Lower lobe of right lung (tissue), 2 donors: ENCODE data around the gene AFF3. TPM values are rescaled to one million over a fixed set of nuclear protein-coding genes. Genes with fewer than 3 reads are reported as not detected.

Experiments used
- ATAC-seq, 2 donors: fragments of 200-7000 bp; cut with Tn5 transposase; one replicate each; pipeline ENCODE4 v1.9.1; 2020 to 2022; ENCODE audit warnings: mild to moderate bottlenecking in 2 of 2, moderate library complexity in 2 of 2
- DNase-seq: peaks from one replicate; pipeline ENCODE4 v3.0.0-alpha.2; 2020
- H3K27ac ChIP-seq: fragments of 200-600 bp; one replicate; pipeline ENCODE4 v1.8.0; 2022
- H3K27me3 ChIP-seq: fragments of 200-600 bp; one replicate; pipeline ENCODE4 v1.8.0; 2022; ENCODE audit warnings: low read depth
- H3K36me3 ChIP-seq: fragments of 200-600 bp; one replicate; pipeline ENCODE4 v1.8.0; 2022; ENCODE audit warnings: mild to moderate bottlenecking
- H3K4me1 ChIP-seq: fragments of 200-600 bp; one replicate; pipeline ENCODE4 v1.8.0; 2022
- H3K4me3 ChIP-seq: fragments of 200-600 bp; one replicate; pipeline ENCODE4 v1.8.0; 2022; ENCODE audit warnings: mild to moderate bottlenecking
- H3K9me3 ChIP-seq: fragments of 200-600 bp; one replicate; pipeline ENCODE4 v1.8.0; 2022
- intact Hi-C: fragments of 100-400 bp; cut with DNase I; formaldehyde crosslinking; loops from one replicate; pipeline ENCODE4 v1.11.0; 2022
- total RNA-seq: library from RNA; stranded (reverse); fragmentation: NEBNext Ultra II Directional; extraction: Animal tissue kit (Norgen Biotek cat#: 25700); gene quantifications from one replicate; pipeline ENCODE4 v1.2.1, GENCODE V29; 2021
- TF ChIP-seq, protein P1 (sequence below): fragments of 200-600 bp; IDR thresholded peaks from one replicate; pipeline ENCODE4 v1.8.0; 2022; ENCODE audit warnings: antibody characterized with exemption, mild to moderate bottlenecking
- donor health status: DM: no; HTN: yes; CAD: no; lungs with severe emphysema.

Gene AFF3
- total RNA-seq, 1 donor from 2014 or later = 57.3 TPM

DNA sequence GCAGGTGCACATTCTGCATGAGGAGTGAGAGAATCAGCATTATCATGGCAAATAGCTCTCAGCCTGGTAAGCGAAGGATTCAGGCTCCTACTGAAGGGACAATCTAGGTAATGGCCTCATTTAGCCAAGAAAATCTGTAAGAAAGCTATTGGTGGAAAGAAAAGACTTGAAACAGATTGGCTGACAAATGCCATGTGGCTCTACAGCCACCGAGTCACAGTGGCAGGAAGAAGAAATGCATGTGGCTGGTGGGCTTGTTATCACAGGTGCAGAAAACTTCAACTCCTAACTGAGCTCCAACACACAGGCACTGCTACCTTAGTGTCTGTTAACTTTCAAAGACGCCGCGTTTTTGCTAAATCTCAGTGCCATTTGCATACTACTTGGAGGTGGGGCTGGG, 592.0 kb downstream of the AFF3 start:
- DNase-seq (no peak), ATAC-seq (no peak)
- no peaks in the 10 kb centered on the region for H3K9me3 ChIP-seq
- TF ChIP-seq, protein P1, sequence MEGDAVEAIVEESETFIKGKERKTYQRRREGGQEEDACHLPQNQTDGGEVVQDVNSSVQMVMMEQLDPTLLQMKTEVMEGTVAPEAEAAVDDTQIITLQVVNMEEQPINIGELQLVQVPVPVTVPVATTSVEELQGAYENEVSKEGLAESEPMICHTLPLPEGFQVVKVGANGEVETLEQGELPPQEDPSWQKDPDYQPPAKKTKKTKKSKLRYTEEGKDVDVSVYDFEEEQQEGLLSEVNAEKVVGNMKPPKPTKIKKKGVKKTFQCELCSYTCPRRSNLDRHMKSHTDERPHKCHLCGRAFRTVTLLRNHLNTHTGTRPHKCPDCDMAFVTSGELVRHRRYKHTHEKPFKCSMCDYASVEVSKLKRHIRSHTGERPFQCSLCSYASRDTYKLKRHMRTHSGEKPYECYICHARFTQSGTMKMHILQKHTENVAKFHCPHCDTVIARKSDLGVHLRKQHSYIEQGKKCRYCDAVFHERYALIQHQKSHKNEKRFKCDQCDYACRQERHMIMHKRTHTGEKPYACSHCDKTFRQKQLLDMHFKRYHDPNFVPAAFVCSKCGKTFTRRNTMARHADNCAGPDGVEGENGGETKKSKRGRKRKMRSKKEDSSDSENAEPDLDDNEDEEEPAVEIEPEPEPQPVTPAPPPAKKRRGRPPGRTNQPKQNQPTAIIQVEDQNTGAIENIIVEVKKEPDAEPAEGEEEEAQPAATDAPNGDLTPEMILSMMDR = no peak
- H3K27me3 ChIP-seq = no peaks in the 10 kb centered on the region
- intact Hi-C loops = no loop called here
- H3K27ac ChIP-seq = no peak overlapping the region
- H3K4me1 ChIP-seq = no peaks in the 10 kb centered on the region
- H3K4me3 ChIP-seq = no peak overlapping the region
- H3K36me3 ChIP-seq = peaks cover 26% of the 10 kb centered on the region

DNA sequence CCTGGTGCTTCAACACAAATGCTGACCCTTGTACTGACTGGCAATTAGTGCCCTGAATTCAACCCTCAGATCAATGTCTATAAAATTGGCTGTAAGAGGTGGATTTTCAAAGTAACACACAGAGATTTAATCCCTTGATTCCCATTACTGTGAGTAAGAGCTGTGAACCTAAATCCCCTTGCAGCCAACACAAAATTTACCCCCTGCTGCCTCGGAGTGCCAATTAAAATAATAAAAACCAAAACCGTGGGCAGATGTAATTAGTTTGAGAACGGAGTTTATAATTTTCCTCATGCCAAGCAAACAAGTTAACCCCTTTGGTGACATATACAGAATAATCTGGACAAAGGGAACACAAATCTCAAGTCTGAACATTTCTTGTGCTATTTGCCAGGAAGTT, 596.8 kb downstream of the AFF3 start:
- TF ChIP-seq, protein P1 = no peak
- H3K36me3 ChIP-seq = peaks cover 11% of the 10 kb centered on the region
- DNase-seq = no peak
- intact Hi-C loops = no loop called here
- no peak overlapping the region for H3K4me3 ChIP-seq
- H3K27ac ChIP-seq = no peak overlapping the region
- H3K4me1 ChIP-seq = no peaks in the 10 kb centered on the region
- no peaks in the 10 kb centered on the region for H3K27me3 ChIP-seq
- ATAC-seq = no peak
- H3K9me3 ChIP-seq = no peaks in the 10 kb centered on the region

DNA sequence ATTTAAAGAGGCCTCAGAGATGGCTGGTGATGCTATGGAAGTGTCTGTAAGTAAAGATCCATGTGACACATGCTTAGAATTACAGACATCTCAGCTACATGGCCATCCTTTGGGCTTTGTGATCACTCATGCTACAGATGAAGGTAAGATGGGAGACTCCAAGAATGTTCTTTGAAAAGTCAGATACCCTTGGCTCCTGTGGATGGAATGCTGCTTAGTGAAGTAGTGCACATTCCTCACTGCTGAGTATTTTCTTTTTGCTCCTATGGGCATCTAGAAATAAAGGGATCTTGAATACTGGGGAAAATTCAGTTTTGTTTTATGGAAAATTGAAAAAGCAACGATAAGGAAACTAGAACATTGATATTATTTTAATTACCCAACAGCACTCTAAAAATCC, 597.3 kb downstream of the AFF3 start:
- no peak overlapping the region for H3K4me3 ChIP-seq
- H3K27me3 ChIP-seq = no peaks in the 10 kb centered on the region
- no peak for DNase-seq
- TF ChIP-seq, protein P1 = no peak
- peaks cover 6% of the 10 kb centered on the region for H3K36me3 ChIP-seq
- H3K9me3 ChIP-seq = no peaks in the 10 kb centered on the region
- H3K27ac ChIP-seq = no peak overlapping the region
- H3K4me1 ChIP-seq = no peaks in the 10 kb centered on the region
- intact Hi-C loops = no loop called here
- ATAC-seq = peak; percentile 49 to 59

DNA sequence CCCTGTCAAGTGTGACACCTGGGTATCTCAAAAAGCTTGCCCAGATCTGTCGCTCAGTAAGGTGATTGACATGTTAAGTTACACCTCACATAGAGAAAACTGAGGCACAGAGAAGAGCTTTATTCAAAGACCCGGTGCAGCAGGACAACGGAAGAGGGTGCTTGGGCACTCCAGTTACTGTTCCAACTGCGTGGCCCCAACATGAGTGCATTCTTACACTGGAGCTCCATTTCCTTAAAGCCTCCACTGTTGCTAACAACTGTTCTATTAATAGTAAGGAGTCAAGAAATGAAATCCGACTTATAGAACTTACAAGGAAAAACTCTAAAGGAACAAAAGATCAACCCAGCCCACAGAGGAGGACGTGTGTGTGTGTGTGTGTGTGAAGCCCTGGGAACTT, 597.8 kb downstream of the AFF3 start:
- ATAC-seq (peak; percentile 68 to 75), DNase-seq (no peak)
- Histone ChIP-seq H3K9me3 (no peaks in the 10 kb centered on the region), H3K4me1 (no peaks in the 10 kb centered on the region), H3K27ac (no peak overlapping the region), H3K36me3 (peaks cover 5% of the 10 kb centered on the region), H3K27me3 (no peaks in the 10 kb centered on the region), H3K4me3 (no peak overlapping the region)
- TF ChIP-seq, protein P1 = no peak
- intact Hi-C loops = no loop called here

DNA sequence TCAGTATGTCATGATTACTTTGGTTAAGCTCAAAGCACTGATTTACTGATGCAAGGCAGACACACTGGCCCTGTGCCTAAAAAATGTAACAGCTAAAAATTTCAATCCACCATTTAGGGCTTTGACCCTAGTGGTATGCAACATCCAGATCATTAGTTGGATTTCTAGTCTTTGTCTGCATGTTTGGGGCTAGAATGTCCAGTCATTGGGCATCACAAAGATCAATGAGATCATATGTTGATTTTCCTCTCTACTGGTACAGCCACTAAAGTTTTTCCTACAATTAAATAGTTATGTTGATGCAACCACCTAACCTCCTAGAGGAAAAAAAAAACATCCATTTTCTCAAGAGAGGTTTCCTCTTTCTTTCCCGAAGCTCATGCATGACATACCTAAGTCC, 599.1 kb downstream of the AFF3 start:
- ATAC-seq (no peak), DNase-seq (no peak)
- intact Hi-C loops = no loop called here
- Histone ChIP-seq H3K4me1 (no peaks in the 10 kb centered on the region), H3K9me3 (no peaks in the 10 kb centered on the region), H3K27me3 (no peaks in the 10 kb centered on the region), H3K27ac (no peak overlapping the region), H3K36me3 (no peaks in the 10 kb centered on the region), H3K4me3 (no peak overlapping the region)
- TF ChIP-seq, protein P1 = no peak
